Loucy (cell line): ENCODE results near the gene UPK1B.

Source experiments
- EZH2phosphoT487 ChIP-seq: fragments of 200-600 bp; IDR thresholded peaks from 2 replicates; pipeline ENCODE4 v1.6.1; 2018; ENCODE audit warnings: antibody characterized with exemption, mild to moderate bottlenecking, moderate library complexity, borderline replicate concordance
- TF ChIP-seq, protein P1 (sequence below): fragments of 200-600 bp; sonication (generic); conservative IDR thresholded peaks from 2 replicates; pipeline ENCODE4 v1.5.1; 2014; ENCODE audit warnings: mild to moderate bottlenecking, antibody characterized with exemption, low read length

DNA sequence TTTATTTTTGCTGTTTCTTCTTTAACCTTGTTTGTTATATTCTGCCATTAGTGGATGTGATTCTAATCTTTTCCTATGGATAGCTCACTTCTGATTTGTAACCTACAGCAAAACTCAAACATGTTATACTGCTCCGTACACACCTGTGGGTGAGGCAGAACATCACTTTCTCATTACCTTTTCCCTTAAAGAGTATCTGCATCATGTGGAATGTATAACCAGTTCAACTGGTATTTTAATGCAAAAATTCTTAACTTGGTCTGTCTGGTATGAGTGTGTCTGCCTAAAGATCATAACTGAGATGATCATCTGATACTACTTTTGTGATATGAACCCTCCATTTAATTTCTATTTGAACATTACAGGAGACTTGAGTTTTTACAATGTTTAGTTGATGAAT, 13.0 kb upstream of the UPK1B start:
- TF ChIP-seq, protein P1, sequence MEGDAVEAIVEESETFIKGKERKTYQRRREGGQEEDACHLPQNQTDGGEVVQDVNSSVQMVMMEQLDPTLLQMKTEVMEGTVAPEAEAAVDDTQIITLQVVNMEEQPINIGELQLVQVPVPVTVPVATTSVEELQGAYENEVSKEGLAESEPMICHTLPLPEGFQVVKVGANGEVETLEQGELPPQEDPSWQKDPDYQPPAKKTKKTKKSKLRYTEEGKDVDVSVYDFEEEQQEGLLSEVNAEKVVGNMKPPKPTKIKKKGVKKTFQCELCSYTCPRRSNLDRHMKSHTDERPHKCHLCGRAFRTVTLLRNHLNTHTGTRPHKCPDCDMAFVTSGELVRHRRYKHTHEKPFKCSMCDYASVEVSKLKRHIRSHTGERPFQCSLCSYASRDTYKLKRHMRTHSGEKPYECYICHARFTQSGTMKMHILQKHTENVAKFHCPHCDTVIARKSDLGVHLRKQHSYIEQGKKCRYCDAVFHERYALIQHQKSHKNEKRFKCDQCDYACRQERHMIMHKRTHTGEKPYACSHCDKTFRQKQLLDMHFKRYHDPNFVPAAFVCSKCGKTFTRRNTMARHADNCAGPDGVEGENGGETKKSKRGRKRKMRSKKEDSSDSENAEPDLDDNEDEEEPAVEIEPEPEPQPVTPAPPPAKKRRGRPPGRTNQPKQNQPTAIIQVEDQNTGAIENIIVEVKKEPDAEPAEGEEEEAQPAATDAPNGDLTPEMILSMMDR, result no peak
- TF ChIP-seq EZH2phosphoT487, result no peak
